ENCODE data around the gene GALNT8.

Gene GALNT8

DNA sequence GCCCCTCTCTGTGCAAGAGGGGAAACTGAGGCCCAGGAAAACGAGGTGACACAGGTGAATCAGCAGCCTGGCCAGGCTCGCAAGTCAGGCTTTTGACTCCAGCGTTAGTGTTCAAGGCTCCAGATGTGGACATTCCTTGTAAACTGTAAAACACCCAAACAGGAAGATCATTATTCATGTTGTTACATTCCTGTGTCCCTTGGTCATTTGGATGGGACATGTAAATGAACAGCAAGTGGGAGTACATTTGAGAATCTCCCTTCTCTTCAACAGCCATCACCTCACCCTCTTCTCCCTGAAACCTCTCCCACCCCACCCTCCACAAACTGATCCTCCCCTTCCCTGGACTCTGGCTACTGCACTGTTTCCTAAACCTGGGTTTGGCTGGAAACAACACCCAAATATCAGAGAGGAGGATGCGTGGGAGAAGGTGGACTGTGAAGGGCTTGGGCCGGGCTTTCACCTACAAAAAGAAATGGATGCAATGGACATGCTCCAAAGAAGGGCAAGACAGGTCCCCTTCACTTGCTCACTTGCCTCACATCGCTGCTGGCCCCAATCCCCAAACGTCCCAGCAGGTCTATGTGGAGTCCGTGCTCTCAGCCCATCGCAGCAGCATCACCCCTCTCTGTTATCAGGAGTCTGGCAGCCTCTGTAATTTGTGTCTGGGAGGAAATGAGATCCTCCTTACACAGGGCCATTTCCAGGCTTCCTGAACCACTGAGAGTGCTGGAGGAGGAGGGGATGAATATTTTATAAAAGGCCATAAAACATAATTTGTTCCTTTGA is 76.7 kb downstream of the GALNT8 start:
- DNase-seq (ENCODE audit: low spot score) = no peak

GRCh38 chr12:4800555-4800954 is 80.4 kb downstream of the GALNT8 start:
- DNase-seq (ENCODE audit: low spot score) = no peak

GRCh38 chr12:4802841-4803240 is 82.6 kb downstream of the GALNT8 start:
- DNase-seq (ENCODE audit: low spot score) = no peak

- peak; percentile 36 for DNase-seq (ENCODE audit: low spot score)
Observed at GRCh38 chr12:4806439-4807115, 86.4 kb downstream of the GALNT8 start.

- DNase-seq (ENCODE audit: low spot score) = peak; percentile 20
Observed at GRCh38 chr12:4807116-4807783, 87.0 kb downstream of the GALNT8 start.

- no peak for DNase-seq (ENCODE audit: low spot score)
Observed at GRCh38 chr12:4807813-4808212, 87.6 kb downstream of the GALNT8 start.

DNA sequence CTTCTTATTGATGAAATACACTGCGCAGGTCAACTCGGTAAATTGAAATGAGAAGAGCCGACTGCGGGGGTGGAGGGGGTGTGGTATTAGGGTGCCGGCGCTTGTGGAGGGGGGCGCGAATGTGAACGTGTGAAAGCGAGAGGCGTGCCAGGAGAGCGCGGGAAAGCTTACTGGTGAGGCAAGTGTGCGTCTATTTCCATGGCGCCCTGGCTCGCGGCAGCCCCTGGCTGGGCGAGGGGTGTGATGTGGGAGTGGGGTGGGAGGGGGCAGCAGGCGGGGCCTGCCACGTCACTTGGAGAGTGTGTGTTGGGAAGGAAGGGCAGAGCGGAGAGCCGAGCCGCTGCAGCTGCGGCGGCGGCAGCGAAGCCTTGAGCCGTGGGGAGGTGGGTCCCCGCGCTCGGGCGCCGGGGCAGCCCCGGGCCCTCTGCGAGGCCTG is 88.8 kb downstream of the GALNT8 start:
- DNase-seq (ENCODE audit: low spot score) = no peak

- DNase-seq (ENCODE audit: low spot score) = no peak
Observed at GRCh38 chr12:4809449-4810218, 89.4 kb downstream of the GALNT8 start.

DNA sequence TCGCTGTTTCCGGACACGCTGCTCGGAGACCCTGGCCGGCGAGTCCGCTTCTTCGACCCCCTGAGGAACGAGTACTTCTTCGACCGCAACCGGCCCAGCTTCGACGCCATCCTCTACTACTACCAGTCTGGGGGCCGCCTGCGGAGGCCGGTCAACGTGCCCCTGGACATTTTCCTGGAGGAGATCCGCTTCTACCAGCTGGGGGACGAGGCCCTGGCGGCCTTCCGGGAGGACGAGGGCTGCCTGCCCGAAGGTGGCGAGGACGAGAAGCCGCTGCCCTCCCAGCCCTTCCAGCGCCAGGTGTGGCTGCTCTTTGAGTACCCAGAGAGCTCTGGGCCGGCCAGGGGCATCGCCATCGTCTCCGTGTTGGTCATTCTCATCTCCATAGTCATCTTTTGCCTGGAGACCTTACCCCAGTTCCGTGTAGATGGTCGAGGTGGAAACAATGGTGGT is 90.0 kb downstream of the GALNT8 start:
- DNase-seq (ENCODE audit: low spot score) = no peak

- DNase-seq (ENCODE audit: low spot score) = no peak
Observed at GRCh38 chr12:4812624-4813327, 92.6 kb downstream of the GALNT8 start.

GRCh38 chr12:4813741-4814140 is 93.5 kb downstream of the GALNT8 start:
- no peak for DNase-seq (ENCODE audit: low spot score)

DNA sequence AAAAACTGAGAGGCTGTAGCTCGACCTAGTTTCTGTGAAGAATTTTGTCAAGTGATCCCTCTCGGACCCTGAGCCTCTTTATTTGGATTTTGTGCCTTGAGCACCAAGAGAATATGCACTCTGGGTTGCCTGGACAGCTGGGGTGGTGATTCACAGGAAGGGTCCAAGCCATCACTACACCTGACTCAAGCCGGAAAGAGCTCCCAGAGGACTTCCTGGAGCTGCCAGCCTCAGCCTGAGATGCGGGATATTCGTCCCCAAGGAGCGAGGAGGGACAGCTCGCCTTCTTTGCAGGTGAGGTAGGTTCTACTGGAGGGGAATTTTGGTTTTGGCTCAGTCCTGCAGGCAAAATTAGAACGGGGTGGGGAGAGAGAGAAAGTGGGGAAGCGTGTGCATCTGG is 94.3 kb downstream of the GALNT8 start:
- DNase-seq (ENCODE audit: low spot score) = no peak

- no peak for DNase-seq (ENCODE audit: low spot score)
Observed at GRCh38 chr12:4816744-4817525, 96.7 kb downstream of the GALNT8 start.

DNA sequence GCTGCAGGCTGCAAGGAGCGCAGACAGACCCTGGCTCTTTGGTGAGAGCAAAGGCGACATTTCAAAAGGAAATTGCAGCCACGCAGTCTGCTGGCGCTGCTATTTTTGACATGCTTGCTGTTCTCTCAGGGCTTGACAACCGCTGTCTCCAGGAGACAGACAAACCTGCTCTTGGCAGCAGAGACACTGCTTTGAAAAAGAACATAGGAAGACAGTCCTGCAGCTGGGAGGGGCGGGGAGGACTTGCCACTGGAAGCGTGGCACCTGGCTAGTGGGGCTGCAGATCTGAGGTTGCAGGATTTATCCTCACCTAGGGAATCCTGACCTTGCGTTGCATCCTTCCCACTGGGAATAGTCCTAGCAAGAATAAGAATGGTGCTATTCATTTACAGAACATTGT is 97.7 kb downstream of the GALNT8 start:
- DNase-seq (ENCODE audit: low spot score) = no peak

DNA sequence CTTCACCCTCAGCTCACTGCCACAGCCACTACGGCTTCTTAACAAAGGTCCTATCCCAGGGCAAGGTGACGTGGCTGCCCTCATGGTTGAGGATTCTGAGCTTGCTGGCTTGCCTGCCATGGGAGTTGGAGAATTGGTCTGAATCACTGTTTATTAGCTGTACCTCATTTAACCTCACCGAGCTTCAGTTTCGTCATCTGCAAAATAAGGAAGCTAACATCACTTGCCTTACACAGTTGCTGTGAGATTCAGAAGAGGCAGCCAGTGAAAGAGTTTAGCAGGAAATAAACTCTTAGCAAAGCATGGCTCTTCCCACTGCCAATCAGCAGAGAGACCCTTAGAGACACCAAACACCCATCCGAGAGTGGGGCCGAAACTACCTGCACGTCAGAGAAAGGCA is 99.5 kb downstream of the GALNT8 start:
- DNase-seq (ENCODE audit: low spot score) = no peak

DNA sequence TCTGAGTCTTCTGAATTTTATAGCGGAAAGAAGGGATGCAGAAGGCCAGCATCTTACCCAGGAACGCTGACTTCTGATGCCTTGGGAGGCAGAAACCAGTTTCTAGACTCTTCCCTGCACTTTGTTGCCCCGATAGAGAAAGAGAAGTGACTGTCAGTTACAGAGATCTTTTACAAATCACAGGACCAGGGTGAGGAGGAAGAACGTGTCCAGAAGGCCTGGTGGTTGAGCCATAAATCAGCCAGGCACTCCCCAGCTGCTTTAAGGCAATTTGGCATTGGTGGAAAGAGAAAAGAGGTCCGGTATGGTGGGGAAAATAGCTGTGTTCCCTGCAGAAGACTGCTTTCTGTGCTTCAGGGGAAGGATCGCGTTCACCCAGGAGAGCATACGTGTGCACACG is 100.8 kb downstream of the GALNT8 start:
- no peak for DNase-seq (ENCODE audit: low spot score)
